ENCODE data around the gene LMBRD2. TPM values are rescaled to one million over a fixed set of nuclear protein-coding genes. Genes with fewer than 3 reads are reported as not detected.

Gene LMBRD2
- total and polyA plus RNA-seq, 9 of the 15 experiments (the other 6 are each of a cell fraction or from before 2014, with no cell fraction given), result 2.1 to 24.2 (median 10.6) TPM

GRCh38 chr5:36156121-36156601 lies 4.5 kb upstream of the LMBRD2 start (continued):
- TF ChIP-seq CTCF (IDR thresholded peaks at IDR 0.05 in 2 of 3, conservative IDR thresholded peaks at IDR 0.05 in 1 of 3; ENCODE audit: insufficient read depth in 2 of 3, low read depth in 1 of 3, low read length in 3 of 3), result no peak
- no peak for TF ChIP-seq ZNF121 (CRISPR knock-in tag; conservative IDR thresholded peaks at IDR 0.05)
- no peak for TF ChIP-seq ZNF316 (IDR thresholded peaks at IDR 0.05)
- no peak for TF ChIP-seq PHF21A (IDR thresholded peaks at IDR 0.05; ENCODE audit: borderline replicate concordance, low read depth)
- TF ChIP-seq SIX5 (IDR thresholded peaks at IDR 0.05; ENCODE audit: borderline replicate concordance in 1 of 2, insufficient read depth in 1 of 2, low read depth in 1 of 2, low read length in 2 of 2), result no peak
- TF ChIP-seq ARID1B (IDR thresholded peaks at IDR 0.05), result no peak
- TF ChIP-seq MTA2 (IDR thresholded peaks at IDR 0.05; ENCODE audit: low read depth), result no peak
- no peak for TF ChIP-seq KDM5B (IDR thresholded peaks at IDR 0.05; ENCODE audit: insufficient replicate concordance, low read depth, low read length)
- no peak for TF ChIP-seq ZNF431 (CRISPR knock-in tag; IDR thresholded peaks at IDR 0.05)
- TF ChIP-seq XRCC4 (IDR thresholded peaks at IDR 0.05; ENCODE audit: extremely low read depth, insufficient read depth, insufficient read length), result no peak
- TF ChIP-seq ESRRA (IDR thresholded peaks at IDR 0.05; ENCODE audit: borderline replicate concordance, low read depth), result no peak
- no peak for TF ChIP-seq RB1 (IDR thresholded peaks at IDR 0.05; ENCODE audit: low read depth)
